ENCODE data around the gene TEX14. TPM values are rescaled to one million over a fixed set of nuclear protein-coding genes. Genes with fewer than 3 reads are reported as not detected.
"Not testable (repeated sequence)": the region's sequence is repeated elsewhere in the genome, so short reads cannot be mapped to it uniquely, and the experiment has no call there.

Gene TEX14
- total RNA-seq, 1 experiment from 2014 or later: not detected

GRCh38 chr17:58658804-58659713 lies 32.8 kb downstream of the TEX14 start:
- DNase-seq (ENCODE audit: low read depth): peak; percentile 96

- DNase-seq (ENCODE audit: low read depth): not testable (repeated sequence)
These were observed 33.7 kb downstream of the TEX14 start for GRCh38 chr17:58657962-58658803.

GRCh38 chr17:58648236-58648635 lies 43.6 kb downstream of the TEX14 start:
- no peak for DNase-seq (ENCODE audit: low read depth)

GRCh38 chr17:58643147-58643546 lies 48.7 kb downstream of the TEX14 start:
- DNase-seq (ENCODE audit: low read depth): peak; percentile 69

- DNase-seq (ENCODE audit: low read depth): peak; percentile 19
These were observed 49.9 kb downstream of the TEX14 start for GRCh38 chr17:58641887-58642311.

- no peak for DNase-seq (ENCODE audit: low read depth)
These were observed 51.6 kb downstream of the TEX14 start for GRCh38 chr17:58640202-58640601.

GRCh38 chr17:58639681-58640080 lies 52.2 kb downstream of the TEX14 start:
- DNase-seq (ENCODE audit: low read depth): no peak

- no peak for DNase-seq (ENCODE audit: low read depth)
These were observed 54.8 kb downstream of the TEX14 start for GRCh38 chr17:58637011-58637570.

- DNase-seq (ENCODE audit: low read depth): no peak
These were observed 59.2 kb downstream of the TEX14 start for GRCh38 chr17:58632324-58633314.

GRCh38 chr17:58631523-58632323 lies 60.1 kb downstream of the TEX14 start:
- DNase-seq (ENCODE audit: low read depth): peak; percentile 98

- no peak for DNase-seq (ENCODE audit: low read depth)
These were observed 60.8 kb downstream of the TEX14 start for GRCh38 chr17:58630883-58631522.

- no peak for DNase-seq (ENCODE audit: low read depth)
These were observed 64.9 kb downstream of the TEX14 start for GRCh38 chr17:58626905-58627304.

- DNase-seq (ENCODE audit: low read depth): no peak
These were observed 67.1 kb downstream of the TEX14 start for GRCh38 chr17:58624751-58625150.

GRCh38 chr17:58621174-58621573 lies 70.7 kb downstream of the TEX14 start:
- DNase-seq (ENCODE audit: low read depth): no peak

GRCh38 chr17:58618336-58618735 lies 73.5 kb downstream of the TEX14 start:
- DNase-seq (ENCODE audit: low read depth): no peak

- DNase-seq (ENCODE audit: low read depth): no peak
These were observed 74.3 kb downstream of the TEX14 start for GRCh38 chr17:58617563-58617962.

GRCh38 chr17:58615768-58616659 lies 75.8 kb downstream of the TEX14 start:
- DNase-seq (ENCODE audit: low read depth): no peak

- no peak for DNase-seq (ENCODE audit: low read depth)
These were observed 76.9 kb downstream of the TEX14 start for GRCh38 chr17:58614859-58615459.

Data from M059J (cell line).